NCI-H510A (cell line): Measurements from ENCODE around the gene ARHGAP9.
"Not testable (repeated sequence)": the region's sequence is repeated elsewhere in the genome, so short reads cannot be mapped to it uniquely, and the experiment has no call there.

Experiments
- DNase-seq: peaks from one replicate; lab custom pipeline; 2025; lab: John Stamatoyannopoulos, UW

Gene ARHGAP9

DNA sequence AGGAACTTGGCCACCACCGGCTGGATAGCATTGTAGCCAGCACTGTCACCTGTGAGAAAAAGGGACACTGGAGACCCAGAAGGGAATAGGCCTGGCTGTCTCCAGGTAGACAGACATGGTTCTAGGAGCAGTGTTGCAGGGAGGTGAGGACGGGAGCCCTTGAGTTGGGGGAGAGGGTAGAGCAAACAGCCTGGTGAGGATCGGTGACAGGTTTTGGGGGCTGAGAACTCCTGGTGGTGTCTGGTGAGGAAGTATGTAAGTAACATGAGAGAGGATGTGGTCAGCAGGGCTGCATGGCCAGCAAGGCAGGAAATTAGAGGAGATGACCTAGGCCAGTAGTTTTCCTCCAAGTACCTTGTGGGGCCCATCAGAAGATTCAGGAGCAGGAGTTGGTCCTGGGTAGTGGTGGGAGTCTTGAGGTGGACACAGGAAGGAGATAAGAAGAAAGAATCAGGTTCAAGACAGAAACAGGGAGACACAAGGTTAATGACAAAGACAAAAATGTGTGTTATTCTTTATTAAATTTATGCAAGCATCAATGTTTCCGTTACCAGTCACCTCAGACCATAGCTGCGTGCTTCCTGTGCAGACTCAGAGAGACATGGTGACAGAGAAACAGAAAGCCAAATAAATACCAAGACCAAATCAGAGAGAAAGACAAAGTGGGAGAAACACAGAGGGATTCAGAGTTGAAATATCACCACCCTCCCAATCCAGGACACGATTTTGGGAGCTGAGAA lies at the start of gene ARHGAP9:
TSS of gene ARHGAP9 (minus strand) at position 491 of the 740 bp plus-strand sequence. CDS start at position 31, 460 bp downstream.
- no peak for DNase-seq

GRCh38 chr12:57528831-57529555 lies 49.3 kb upstream of the ARHGAP9 start:
- DNase-seq, result no peak

DNA sequence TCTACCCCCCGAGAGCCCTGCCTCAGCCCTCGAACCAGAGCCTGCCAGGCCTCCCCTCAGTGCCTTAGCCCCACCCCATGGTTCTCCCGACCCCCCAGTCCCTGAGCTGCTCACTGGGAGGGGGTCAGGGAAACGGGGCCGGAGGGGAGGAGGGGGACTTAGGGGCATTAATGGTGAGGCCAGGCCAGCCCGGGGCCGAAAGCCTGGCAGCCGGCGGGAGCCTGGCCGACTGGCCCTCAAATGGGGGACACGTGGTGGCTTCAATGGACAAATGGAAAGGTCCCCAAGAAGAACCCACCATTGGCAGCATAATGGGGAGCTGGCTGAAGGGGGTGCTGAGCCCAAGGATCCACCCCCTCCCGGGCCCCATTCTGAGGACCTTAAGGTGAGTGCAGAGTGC lies 48.5 kb upstream of the ARHGAP9 start:
- DNase-seq, result no peak

DNA sequence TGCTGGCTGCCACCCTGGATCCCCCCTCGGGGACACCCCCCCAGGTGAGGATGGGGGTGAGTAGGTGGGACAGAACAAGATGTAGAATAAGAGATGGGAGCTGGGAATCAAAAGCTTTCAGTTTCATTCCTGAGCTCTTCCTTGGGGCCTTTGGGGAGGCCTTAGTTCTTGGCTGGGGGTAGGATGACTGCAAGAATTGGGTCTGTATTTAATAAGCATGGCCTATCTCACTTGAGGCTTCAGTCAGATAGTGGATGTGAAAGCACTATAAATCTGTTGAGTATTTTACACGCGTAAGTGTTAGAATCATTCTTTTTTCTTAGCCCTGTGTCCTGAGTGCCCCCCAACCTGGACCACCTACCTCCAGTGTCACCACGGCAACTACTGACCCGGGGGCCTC lies 47.5 kb upstream of the ARHGAP9 start:
- DNase-seq, result no peak

DNA sequence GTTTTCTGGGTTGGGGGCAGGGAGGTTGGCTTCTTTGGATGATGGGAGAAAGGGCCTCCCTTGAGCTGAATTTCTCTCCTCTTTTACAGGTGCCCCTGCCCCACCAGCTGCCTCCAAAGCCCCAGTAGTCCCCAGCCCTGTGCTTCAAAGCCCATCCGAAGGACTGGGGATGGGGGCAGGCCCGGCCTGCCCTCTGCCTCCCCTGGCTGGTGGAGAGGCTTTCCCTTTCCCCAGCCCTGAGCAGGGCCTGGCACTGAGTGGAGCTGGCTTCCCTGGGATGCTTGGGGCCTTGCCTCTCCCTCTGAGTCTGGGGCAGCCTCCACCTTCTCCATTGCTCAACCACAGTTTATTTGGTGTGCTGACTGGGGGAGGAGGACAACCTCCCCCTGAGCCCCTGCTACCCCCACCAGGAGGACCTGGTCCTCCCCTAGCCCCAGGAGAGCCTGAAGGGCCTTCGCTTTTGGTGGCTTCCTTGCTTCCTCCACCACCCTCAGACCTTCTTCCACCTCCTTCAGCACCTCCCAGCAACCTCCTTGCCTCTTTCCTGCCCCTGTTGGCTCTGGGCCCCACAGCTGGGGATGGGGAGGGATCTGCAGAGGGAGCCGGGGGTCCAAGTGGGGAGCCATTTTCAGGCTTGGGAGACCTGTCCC lies 46.9 kb upstream of the ARHGAP9 start:
- no peak for DNase-seq

DNA sequence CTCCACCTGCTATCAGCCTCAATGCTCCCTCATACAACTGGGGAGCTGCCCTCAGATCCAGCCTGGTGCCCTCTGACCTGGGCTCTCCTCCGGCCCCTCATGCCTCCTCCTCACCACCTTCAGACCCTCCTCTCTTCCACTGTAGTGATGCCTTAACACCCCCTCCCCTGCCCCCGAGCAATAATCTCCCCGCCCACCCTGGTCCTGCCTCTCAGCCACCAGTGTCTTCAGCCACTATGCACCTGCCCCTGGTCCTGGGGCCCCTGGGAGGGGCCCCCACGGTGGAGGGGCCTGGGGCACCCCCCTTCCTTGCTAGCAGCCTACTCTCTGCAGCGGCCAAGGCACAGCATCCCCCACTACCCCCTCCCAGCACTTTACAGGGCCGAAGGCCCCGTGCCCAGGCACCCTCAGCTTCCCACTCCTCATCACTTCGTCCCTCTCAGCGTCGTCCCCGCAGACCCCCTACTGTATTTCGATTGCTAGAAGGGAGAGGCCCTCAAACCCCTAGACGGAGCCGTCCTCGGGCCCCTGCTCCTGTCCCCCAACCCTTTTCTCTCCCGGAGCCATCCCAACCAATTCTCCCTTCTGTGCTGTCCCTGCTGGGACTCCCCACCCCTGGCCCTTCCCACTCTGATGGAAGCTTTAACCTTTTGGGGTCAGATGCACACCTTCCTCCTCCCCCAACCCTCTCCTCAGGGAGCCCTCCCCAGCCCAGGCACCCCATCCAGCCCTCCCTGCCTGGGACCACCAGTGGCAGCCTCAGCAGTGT lies 46.1 kb upstream of the ARHGAP9 start:
- DNase-seq, result no peak

DNA sequence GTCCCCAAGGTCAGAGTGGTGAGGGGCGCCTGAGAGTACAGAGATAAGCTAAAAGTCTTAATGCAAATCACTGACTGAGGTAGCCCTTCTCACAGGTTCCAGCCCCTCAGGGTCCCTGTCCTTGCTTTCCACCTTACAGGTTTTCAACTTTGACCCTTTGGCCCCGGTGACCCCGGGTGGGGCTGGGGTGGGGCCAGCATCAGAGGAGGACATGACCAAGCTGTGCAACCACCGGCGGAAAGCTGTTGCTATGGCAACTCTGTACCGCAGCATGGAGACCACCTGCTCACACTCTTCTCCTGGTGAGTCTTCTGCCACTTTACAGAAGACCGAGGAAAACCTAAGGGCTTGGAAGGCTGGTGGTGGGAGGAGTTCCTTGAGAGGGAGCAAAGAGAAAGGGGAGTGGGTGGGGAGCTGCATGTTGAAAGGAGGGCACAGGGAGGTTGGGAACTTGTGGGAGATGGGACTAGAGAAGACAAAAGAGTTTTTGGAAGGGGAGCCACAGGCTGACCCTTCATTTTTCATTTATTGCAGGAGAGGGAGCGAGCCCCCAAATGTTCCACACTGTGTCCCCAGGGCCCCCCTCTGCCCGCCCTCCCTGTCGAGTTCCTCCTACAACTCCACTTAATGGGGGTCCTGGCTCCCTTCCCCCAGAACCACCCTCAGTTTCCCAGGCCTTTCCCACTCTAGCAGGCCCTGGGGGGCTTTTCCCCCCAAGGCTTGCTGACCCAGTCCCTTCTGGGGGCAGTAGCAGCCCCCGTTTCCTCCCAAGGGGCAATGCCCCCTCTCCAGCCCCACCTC lies 45.3 kb upstream of the ARHGAP9 start:
- no peak for DNase-seq

GRCh38 chr12:57523706-57524614 lies 44.3 kb upstream of the ARHGAP9 start:
- DNase-seq, result no peak

DNA sequence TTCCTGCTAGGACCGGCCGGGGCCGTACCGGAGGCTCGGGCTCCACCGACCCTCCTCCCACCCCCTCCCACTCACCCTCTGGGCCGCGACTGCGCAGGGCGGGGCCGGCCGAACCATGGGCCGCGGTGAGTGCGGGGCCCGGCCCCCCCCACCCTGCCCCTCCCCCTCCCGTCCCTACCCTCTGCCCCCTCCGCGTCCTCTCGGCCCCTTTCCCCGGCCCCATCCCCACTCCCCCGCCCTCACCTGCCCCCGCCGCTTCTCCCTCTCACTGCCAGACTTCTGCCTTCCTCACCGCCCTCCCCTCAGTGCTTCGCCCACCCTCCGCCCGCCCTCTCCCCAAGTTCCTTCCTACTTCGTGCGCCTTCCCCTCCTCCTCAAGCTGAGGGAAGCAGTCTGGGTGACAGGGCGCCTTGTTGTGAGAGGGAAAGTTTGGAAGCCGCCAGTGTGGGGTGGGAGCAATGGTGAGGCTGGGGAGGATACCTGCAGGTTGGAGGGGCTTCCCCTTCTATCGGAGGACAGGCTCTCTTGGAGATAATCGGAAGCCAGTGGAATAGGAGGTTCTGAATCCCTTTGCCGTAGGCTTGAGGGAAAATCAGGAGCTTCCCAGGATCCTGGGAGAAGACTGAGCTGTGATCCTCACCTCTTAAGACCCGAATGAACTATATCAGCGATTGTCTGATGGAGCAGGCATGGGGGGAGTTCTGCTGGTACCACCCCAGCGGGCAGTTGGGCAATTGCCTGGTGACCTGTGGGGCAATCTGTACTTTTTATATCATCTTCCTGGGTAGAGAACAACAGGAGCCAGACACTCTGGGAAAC lies 43.4 kb upstream of the ARHGAP9 start:
- DNase-seq, result no peak

DNA sequence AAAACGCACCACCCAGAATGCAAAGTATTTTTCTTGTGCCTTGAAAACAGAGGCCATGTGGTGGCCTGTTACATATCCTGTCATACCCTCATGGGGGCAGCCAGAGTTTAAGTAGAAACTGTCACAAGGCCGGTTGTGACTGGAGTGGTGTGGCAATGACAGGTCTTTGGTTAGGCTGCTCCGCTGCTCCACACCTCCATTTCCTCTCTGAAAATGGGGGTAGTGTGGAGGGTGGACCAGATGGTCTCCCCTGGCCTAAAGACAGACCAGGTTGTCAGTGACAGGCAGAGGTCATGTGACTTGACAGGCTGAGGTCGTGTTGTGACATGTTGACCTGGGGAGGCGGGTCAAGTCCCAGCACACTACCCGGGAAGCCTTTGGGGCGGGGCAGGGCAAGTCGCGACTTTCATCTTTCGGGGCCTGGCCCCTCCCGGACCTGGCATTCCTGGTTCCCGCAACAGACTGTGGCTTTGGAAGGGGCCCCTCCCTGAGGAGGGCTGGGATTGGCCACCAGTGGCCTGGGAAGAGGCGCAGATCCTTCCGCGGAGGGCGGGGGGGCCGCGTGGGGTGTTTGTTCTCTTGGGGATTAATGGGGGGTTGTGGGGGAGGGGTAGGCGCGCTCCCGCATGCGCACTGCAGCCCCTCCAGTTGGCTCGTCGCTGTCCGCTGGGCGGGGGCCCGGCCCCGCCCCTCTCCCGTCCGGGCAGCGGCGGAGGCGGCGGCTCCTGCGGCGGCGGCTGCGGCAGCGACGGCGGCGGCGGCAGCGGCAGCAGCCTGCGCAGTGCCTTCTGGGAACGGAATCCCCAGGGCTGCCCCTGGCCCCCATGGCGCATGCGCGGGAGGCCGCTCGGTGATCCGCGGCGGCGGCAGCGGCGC lies 42.6 kb upstream of the ARHGAP9 start, which contains the start of gene MBD6:
TSS of gene MBD6 (plus strand) at position 814 of the 876 bp plus-strand sequence. CDS start 1,480 bp downstream, outside the sequence.
- DNase-seq, result peak; percentile 92

DNA sequence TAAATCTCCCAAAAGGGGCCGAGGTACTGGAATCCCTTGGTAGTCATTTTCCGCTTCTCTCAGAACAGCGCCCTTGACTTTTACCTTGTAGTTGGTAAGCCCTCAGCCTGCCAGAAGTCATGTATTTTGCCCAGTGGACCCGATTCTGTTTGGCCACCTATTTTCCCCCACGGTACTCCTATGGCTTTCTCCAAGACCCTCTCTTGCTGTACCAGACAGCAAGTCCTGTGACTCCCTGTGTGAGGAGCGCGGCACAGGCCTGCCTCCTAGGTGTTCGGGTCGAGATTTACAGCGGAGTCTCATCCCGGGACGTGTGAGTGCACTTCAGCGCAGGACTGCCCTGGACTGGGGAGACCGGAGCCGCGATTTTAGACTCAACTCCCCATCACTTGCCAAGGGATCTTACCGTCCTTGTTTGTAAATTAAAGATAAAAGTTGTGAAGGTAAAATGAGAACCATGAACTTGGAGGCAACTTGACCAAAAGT lies 41.9 kb upstream of the ARHGAP9 start:
- DNase-seq, result peak; percentile 33

DNA sequence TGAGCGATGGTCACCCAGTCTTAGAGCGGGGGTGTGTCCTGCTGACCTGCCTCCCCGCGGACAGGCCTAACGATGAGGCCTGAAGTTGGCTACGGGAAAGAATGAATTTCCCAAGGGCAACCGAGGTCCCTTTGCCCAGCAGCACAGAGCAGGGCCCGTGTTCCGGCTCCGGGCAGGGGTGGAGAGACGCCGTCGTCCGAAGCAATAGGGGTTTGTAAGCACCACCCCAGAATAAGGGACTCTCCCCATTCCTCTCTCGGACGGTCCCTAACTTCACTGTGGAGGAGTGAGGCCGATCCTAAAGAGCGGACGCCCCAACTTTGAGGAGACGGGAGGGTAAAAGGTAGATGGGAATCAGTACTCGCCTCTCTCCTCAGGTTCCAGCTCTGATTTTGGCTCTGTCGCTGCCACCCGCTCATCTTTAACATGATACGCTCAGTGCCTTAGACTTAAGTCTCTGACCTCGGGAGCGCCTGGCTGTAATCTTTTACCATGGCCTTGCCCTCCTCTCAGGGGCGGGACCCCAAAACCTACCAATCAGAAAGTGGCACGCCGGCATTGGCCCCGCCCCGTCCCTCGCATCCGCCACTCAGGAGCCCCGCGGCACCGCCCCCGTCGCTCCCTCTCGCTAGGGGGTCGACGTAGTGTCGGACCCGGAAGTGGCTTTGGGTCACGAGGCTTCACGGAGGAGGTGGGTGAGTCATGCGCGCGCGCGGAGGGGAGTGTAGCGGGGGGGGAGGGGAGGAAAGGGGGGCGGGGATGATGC lies 40.6 kb upstream of the ARHGAP9 start, which contains the start of gene DDIT3:
TSS of gene DDIT3 (minus strand) at position 462 of the 766 bp plus-strand sequence. CDS start 3,108 bp downstream, outside the sequence.
- DNase-seq, result peak; percentile 99

- no peak for DNase-seq
Observed at GRCh38 chr12:57519796-57520052, 40.1 kb upstream of the ARHGAP9 start.

DNA sequence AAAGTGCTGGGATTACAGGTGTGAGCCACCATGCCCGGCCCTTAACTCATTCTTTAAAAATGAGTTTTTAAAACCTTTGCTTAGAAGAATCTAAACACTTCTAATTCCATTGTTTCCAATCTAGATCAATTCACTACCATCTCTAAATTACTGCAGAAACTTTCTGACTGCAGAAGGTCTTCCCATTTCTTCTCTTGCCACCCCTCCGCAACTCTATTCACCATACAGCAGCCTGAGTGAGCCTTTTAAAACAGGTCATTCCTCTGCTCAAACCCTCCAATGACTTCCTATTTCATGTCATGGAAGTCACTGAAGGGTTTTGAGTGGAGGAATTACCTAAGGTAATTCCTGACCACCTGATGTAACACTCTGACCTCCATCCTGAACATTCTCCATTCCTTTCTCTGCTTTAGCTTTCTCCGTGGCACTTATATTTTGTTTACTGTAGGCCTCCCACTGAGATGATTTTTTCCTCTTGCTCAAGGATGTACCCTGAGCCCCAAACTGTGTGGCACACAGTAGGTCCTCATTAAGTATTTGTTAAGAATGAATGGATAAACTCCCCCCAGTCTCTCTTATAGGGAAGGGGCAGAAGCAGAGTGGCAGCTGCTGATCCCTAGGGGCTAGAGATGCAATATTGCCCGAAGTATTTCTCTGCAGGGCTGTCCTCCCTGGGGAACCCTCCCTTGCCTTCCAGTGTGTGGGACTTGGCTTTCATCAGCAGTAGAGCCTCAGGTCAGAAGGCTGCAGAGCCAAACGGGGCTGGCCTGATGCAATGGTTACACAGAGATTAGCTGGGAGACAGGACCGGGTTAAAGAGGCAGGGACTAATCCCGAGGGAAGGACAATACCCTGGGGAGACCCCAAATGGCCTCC lies 39.5 kb upstream of the ARHGAP9 start:
- no peak for DNase-seq

DNA sequence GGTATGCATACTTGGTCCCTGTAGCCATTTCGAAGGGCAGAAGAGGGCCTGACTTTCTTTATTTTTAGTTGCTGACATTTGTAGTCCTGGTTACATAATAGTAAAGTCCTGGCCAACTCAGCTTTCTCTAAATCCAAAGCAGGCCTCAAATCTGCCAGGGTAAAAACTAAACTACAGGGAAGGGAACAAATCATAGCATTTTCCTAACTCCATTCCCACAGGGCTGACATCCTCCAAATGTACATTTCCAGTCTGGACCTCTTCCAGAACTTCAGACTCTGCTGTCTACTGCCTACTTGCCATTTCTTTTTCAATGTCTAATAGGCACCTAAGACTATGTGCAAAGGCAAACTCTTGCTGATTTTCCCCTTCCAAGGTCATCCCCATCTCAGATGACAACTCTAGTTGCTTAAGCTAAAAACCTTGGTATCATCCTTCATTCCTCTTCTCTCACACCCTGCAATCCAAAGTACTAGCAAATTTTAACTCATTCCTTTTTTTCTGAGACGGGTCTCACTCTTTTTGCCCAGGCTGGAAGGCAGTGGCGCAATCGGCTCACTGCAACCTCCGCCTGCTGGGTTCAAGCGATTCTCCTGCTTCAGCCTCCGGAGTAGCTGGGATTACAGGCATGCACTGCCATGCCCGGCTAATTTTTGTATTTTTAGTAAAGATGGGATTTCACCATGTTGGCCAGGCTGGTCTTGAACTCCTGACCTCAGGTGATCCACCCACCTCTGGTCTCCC lies 38.7 kb upstream of the ARHGAP9 start:
- DNase-seq, result no peak

GRCh38 chr12:57517718-57518117 lies 38.1 kb upstream of the ARHGAP9 start:
- DNase-seq, result not testable (repeated sequence)
